NCI-H2081 treated with DMSO at 0.1 percent for 48 hours (cell line): ENCODE measurements around the gene ANO6.

Source experiments
- DNase-seq: peaks from one replicate; lab custom pipeline; 2025; lab: John Stamatoyannopoulos, UW

ANO6 gene

GRCh38 chr12:45281994-45282393 is 66.1 kb downstream of the ANO6 start:
- DNase-seq: no peak

GRCh38 chr12:45282411-45282810 is 66.5 kb downstream of the ANO6 start:
- DNase-seq: no peak

GRCh38 chr12:45284096-45284901 is 68.4 kb downstream of the ANO6 start:
- no peak for DNase-seq

DNA sequence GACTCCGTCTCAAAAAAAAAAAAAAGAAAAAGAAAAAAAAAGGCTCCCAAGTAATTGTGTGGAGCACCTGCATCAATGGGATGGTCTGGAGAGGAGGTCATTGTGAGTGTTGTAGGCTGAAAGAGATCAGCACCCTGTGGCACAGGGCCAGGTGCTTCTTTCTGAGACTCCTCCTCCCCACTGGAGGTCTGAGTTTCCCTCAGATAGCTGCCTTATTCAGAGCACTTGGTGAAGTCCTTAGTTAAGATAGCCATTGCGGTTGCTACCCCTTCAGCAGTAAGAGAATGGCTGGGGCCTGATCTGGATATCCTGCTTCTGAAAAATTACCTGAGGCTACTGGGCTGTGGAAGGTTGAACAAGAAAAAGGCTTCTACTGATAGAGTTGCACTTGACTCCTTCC is 69.8 kb downstream of the ANO6 start:
- no peak for DNase-seq

DNA sequence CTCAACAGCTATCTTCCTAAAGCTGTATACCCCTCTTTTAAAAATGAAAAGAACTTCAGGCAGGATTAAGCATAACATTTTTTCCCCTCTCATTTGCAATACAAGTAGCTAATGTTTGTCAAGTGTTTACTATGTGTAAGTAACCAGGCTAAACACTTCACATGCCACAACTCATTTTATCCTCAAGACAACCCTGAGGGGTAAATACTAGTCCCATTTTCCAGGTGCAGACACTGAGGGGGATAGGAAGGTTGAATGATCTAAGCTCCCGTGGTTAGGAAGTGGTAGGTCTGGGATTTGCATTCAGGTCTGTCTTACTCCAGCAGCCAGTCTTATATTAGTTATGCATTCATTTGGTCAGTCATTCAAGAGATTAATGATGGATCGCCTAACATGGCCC is 70.7 kb downstream of the ANO6 start:
- DNase-seq: no peak

- DNase-seq: no peak
Observed at GRCh38 chr12:45289245-45290215, 73.6 kb downstream of the ANO6 start.

DNA sequence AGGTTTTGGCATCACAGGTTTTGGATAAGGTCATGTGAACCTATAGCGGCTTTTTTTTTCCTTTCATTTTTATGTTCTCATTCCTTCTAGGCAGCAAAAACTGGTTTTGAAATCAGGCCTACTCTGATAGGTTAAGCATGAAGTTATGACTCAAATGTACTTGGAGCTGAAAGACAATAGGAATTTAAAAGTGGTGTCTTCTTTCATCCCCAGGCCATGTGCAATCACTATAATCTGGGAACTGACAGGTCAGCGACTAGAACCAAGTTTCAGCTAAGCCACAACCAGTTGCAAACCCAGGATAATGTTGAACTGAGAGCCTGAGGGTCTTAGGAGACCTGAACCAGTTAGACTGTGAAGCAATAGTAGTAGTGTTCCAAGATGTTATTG is 74.3 kb downstream of the ANO6 start:
- no peak for DNase-seq

DNA sequence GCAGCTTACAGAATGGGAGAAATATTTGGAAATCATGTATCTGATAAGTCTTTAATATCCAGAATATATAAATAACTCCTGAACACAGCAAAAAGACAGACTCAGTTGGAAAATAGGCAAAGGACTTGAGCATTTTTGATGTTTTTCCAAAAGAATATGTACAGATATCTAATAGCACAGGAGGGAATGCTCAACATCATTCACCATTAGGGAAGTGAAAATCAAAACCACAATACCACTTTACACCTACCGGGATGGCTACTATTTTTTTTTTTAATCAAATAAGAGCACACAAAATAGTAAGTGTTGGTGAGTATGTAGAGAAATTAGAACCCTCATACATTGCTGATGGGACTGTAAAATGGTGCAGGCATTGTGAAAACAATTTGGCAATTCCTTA is 75.6 kb downstream of the ANO6 start:
- no peak for DNase-seq

GRCh38 chr12:45292486-45293195 is 76.7 kb downstream of the ANO6 start:
- no peak for DNase-seq

GRCh38 chr12:45294906-45295305 is 79.0 kb downstream of the ANO6 start:
- DNase-seq: no peak

DNA sequence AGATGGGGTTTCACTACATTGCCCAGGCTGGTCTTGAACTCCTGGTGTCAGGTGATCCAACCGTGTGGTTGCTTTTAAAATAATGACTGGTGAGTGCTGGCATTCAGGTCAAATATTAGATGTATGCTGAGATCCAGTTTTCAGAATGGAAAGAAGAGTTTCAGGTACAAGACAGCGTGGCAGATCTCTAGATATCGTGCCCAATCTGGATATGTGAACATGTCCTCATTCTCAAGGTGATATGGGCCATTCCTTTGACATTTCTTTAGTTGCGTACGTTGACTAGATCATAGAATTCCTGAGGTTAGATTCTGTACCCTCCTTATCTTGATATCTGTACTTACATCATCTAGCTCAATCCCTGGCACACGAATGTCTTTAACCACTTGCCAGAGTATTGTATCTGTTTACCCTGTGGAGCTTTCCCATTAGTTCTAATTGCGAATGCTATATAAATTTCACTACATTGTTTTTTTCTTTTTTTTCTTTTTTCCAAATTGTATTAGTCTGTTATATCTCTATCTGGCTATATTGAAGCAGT is 80.2 kb downstream of the ANO6 start:
- no peak for DNase-seq

GRCh38 chr12:45298047-45298446 is 82.2 kb downstream of the ANO6 start:
- no peak for DNase-seq

DNA sequence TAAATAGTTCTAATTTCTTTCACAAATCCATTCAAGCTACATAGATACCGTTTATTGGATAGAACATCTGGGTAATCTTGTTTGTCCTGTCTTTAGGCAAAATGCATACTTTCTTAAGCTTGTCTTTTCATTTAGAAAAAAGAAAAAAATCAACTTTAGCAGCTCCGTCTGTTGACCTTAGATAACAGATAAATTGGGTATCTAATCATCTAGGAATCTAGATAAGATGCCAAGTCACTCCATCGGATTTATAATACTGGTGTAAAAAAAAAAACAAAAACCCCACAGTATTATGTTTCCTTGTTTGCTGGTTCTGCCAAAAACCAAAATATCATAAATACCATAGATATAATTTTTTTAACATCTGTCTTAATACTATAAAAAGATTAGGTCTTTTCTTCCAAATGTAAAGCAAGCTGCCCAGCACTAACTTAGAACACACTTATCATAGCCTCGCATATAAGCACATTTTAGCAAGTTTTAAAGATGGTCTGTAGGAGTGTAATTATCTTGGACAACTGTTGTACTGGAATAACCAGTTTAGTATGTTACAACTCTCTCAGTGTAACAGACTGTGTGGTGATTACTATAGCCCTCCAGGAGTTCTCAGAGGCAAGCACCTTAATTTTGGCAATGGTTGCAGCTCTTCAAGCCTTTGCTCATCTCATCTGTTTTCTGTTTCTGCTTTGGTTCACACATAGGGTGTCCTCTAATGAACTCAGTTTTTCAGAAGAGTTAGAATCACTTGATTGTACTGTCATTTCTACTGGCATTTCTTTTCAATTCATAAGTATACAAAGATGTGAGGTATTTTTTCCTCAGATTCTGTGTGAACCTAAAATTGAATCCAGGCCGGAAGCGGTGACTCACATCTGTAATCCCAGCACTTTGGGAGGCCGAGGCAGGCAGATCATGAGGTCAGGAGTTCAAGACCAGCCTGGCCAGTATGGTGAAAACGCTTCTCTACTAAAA is 83.1 kb downstream of the ANO6 start:
- no peak for DNase-seq

- DNase-seq: no peak
Observed at GRCh38 chr12:45302621-45303369, 86.9 kb downstream of the ANO6 start.

- DNase-seq: no peak
Observed at GRCh38 chr12:45303945-45304344, 88.0 kb downstream of the ANO6 start.

- no peak for DNase-seq
Observed at GRCh38 chr12:45304514-45305178, 88.8 kb downstream of the ANO6 start.

DNA sequence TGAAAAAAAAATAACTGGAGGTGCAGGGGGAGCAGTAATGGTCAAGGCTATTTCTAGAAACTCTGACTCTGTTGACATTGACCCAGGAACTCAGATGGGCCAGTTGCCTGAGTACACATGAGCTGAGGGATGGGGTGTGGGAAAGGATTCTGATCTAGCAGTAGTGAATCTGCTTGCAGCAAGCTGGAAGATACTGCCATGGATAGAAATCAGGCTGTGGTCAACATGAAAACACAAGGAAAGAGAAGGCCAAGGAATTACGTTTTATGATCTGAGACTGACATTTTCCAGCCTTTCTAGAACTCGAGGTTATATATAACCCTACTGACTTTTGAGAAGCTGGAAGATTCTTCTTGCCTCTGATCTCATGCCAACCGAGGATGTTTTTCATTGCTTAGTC is 90.0 kb downstream of the ANO6 start:
- no peak for DNase-seq

DNA sequence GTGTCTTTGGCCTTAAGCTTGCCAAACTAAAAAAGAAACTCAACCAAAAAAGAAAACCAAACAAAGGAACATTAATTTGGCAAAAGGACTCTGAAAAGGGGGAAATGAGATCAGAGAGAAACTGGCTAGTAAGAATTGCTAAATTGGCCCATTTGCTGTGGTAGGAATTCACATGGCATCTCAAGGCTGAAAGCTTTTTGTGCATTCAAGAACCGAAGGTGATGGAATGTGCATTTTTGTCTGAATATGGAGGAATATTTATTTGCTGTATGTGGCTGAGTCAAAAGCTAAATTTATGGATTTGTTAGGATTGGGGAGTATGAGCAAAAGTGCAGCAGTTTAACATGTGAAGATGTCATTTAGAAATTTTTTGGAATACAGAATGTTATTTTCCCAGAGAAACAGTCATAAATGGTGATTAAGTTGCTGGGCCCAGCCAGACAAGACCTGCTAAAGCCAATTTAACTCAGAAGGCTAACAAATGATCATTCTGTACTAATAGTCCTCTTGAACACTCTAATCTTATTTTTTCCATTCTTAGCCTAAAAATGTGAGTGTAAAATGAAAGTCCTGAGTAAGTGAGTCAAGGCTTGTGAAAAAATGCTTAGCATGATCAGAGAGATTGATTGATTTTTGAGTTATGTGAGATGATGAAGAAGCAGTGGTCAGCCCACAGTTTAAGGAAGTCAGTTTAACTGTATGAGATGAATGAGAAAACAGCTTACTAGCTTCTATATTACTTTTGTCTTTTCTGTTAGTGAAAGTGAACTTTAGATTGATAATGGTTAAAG is 94.1 kb downstream of the ANO6 start:
- DNase-seq: no peak

DNA sequence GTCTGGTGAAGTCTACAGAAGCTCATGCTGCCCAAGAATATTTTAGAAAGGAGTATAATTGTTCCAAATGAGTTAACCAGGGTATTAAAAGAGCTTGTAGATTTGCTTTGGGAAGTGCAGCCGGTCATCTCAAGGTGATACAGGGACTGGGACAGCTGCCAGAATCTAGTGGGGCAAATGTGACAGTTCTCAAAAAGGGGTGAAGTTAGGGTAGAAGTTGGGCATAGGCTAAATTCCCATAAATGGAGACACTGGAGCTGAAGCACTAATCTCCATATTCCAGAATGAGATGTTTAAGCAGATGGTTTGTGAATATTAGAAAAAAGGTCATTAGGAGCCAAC is 94.7 kb downstream of the ANO6 start:
- DNase-seq: no peak
